Ovary (tissue), 3 donors: ENCODE data around the gene CLIC1.

Source experiments
- EP300 ChIP-seq: sonication (generic); formaldehyde crosslinking; IDR thresholded peaks from one replicate; pipeline ENCODE4 v1.6.1; 2017; ENCODE audit warnings: antibody characterized with exemption
- POLR2A ChIP-seq: fragments of 450-650 bp; IDR thresholded peaks from one replicate; pipeline ENCODE4 v1.6.1; 2017; ENCODE audit warnings: antibody characterized with exemption, mild to moderate bottlenecking, moderate library complexity
- TF ChIP-seq, protein P1 (sequence below), 3 donors: fragments of 450-650 bp in 2 of 3; fragments of 200-600 bp in 1 of 3; IDR thresholded peaks; one replicate each; pipeline versions ENCODE4 v1.5.1 to v1.8.0; 2016 to 2022; ENCODE audit warnings: antibody characterized with exemption in 3 of 3, mild to moderate bottlenecking in 1 of 3
- donor health status: DM: no; HTN: no; CAD: no.

DNA sequence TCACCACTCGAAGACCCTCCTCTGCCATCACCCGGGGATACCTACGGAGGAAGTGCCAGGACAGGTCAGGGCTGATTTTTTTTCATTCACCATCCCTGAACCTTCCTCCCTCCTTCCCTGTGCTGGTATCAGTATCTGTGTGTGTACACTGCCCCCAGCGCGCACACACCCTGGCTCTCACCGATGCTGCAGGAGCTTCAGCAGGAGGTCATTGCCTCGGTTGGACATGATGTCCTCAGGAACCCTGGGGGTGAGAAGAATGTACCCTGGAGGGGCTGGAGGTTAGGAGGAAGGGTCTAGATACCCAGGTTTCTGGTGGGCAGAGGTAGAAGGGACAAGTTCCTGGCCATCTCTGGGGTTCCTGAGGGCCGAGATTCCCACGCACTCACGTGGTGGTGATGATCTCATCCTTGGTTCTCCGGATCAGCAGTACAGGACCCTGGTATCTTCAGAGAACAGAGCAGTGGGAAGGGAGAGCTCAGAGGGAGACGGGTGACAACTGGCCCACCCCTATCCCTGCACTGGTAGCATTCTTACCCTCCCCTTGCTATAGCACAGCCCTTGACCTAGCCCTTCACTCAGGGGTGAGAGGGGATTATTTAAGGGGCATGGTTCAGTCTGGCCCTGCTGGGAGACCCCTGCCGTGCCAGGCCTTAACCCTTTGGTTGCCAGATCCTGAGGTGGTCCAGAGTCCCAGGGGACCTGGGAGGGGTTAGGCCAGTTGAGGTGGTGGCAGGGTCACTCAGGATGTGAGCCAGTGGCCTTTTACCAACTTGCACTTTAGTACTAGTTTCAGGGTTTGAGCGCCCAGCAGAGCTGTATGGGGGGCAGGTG is 48.3 kb downstream of the CLIC1 start:
- TF ChIP-seq, protein P1, sequence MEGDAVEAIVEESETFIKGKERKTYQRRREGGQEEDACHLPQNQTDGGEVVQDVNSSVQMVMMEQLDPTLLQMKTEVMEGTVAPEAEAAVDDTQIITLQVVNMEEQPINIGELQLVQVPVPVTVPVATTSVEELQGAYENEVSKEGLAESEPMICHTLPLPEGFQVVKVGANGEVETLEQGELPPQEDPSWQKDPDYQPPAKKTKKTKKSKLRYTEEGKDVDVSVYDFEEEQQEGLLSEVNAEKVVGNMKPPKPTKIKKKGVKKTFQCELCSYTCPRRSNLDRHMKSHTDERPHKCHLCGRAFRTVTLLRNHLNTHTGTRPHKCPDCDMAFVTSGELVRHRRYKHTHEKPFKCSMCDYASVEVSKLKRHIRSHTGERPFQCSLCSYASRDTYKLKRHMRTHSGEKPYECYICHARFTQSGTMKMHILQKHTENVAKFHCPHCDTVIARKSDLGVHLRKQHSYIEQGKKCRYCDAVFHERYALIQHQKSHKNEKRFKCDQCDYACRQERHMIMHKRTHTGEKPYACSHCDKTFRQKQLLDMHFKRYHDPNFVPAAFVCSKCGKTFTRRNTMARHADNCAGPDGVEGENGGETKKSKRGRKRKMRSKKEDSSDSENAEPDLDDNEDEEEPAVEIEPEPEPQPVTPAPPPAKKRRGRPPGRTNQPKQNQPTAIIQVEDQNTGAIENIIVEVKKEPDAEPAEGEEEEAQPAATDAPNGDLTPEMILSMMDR (IDR thresholded peaks at IDR 0.05) = no peak
- TF ChIP-seq POLR2A (no peak), EP300 (no peak)
